Activated CD4-positive, alpha-beta T cell treated with anti-CD3 and anti-CD28 coated beads for 48 hours (primary cell): ENCODE data around the gene STK17B.
A peak's percentile ranks its signal among the peaks of the same experiment; 100 is the strongest.

Experiments
- DNase-seq: peaks from one replicate; pipeline ENCODE4 v3.0.0-alpha.2; 2020

Gene STK17B

DNA sequence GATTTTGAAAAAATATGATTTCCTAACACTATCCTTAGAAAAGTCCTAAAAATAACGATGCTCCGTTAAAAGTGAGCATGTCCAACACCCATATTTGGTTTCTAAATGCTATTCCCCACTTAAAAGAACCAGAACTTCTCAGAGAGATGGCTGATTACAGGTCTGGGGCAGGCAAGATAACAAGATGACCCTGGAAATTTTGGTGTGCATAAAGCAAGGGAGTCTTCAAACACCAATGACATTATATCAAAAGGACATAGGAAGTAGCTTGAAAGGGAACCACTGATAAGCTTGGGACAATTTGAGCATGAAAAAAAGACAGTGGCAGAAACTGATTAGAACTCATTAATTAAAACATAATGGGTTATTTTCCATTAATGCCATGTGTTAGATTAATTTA is 17.9 kb downstream of the STK17B start:
- no peak for DNase-seq

DNA sequence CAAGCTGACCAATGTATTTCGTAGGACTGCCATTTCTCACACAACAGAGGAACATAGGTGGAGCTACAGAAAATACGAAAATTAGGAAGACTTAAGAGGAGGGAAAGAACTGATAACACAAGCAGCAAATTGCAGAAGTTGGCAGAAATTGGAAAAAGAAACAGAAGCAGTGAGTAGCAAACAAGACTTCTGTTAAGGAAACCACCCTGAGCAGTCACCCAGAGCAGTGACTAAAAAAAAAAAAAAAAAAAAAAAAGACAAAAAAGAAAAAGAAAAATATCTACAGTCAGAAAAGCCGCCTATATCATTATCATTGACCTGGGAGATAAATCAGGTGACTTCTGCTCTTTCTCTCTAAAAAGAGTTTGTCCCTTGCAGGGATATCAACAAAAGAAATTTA is 21.4 kb downstream of the STK17B start:
- no peak for DNase-seq

DNA sequence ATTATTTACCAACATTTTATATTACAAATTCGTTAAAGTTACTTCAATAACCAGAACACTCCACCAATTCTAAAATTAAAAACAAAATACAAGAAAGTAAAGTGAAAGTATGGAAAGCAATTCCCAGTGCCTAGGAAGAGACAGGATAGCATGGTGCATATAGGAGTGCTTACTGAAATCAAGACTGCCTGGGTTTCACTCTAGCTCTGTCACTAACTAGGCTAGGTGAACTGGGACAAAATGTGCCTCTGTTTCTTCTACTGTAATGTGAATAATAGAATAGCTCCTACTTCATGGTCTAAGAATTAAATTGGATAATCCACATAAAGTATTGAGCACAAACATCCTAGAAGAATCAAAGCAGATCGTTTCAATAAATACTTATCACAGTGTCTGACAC is 22.6 kb downstream of the STK17B start:
- no peak for DNase-seq

DNA sequence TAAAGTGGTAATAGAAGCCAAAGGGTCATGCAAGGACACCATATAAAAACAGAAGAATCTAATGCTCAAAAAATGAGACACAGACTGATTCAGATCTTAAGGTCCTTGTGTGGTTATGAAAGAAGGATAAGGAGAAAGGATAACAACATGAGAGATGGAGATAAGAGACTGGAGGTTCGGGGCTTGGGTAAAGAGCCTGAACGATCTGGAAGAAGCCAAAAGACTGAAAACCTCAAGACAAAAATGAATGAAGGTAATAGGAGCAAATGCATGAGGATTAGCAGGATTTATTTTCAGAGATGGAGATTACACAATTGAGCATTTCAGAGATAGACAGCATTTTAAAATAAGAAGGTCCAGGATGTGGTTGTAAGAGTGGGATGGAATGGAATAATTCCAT is 26.1 kb downstream of the STK17B start:
- DNase-seq, result no peak

DNA sequence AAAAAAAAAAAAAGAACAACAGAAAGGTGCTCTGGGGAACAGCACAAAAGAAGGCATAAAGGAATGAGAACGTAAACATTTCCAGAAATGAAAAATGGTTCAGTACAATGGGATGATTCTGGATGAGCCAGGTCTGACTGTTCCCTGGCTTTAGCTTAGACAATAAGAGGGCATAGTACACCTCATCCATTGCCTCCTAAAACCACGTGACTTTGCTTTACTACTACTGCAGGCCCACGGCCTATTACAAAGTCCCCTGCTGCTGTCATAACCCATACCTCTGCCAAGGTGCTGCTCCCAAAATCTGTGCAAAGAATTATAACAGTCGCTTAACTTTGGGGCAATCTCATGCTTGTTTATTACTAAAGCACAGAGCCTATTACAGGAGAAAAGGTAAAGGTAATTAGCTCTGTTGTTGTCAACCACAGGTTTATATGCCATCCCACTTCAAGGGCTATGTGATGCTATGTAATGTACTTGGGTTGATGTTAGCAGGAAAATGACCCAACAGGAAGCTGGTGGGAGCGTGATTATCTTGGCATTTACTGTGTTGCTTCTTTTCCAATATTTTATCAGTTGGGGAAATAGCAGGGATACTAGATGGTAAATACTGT is 26.8 kb downstream of the STK17B start:
- no peak for DNase-seq

DNA sequence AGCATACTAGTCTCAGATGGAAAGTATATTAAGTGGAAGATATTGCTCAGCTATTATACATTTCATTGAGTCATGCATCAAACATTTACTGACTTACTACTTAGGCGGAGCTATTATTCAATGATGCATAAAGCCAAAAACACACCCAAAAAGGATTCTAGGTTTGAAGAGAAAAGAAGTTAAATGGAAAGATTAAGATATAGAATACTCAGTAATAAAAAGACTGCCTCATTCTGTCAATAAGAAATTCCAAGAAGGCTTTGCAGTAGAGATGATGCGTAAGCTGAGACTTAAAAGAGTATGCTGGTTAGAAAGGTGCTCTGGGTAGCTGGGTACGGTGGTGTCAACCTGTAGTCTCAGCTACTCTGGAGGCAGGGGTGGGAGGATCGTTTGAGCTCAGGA is 27.6 kb downstream of the STK17B start:
- DNase-seq, result no peak

DNA sequence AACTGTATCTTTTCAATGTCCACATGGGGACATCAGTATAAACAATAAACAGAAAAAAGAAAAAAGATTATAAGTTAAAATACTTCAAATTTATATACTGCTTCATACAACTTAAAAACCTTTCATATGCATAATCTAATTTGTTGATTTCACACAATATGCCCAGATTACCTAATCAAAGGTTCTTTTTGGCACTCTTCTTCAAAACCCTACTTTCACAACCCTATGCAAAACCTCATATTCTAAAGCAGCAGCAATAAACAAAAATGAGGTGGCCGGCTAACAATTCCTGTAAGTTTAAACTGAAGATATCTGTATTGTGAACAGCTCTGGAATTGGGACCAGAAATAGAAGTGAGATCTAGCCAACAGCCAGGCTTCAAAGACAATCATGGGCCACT is 28.6 kb downstream of the STK17B start:
- DNase-seq, result no peak

DNA sequence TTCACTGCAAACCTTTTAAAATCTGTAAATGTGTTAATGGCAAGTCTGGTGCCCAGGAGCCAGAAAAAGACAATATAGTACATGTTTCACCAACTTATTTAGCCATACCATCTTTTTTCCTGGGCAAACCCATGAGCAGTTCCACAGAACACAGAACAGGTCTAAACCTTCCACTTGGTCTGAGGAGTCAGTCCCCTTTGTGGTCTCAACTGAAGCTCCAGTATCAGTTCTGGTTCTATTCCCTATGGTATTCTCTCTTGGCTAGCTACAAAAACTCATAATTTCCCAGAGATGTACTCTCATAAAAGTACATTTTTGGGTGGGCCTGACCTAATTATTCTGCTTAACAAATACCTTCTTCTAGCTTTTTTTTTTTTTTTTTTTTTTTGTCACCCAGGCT is 31.2 kb downstream of the STK17B start:
- DNase-seq, result no peak

DNA sequence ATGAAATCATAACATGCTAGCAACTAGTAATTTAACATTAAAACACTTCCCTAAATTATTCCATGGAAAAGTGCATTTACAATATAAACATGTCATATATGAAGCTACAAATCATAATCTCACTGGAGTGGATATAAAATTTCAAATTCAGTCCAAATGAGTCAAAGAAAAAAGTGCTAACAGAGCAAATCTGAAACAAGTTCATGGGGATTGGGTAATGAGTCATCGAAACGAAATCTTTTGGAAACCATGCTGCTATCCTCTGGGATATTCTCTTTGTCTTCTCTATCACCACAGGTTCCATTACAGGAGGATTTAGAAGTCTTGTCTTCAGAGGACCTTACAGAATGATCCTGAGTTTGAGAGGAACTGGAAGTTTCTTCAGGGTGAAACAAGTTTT is 34.1 kb downstream of the STK17B start:
- no peak for DNase-seq

DNA sequence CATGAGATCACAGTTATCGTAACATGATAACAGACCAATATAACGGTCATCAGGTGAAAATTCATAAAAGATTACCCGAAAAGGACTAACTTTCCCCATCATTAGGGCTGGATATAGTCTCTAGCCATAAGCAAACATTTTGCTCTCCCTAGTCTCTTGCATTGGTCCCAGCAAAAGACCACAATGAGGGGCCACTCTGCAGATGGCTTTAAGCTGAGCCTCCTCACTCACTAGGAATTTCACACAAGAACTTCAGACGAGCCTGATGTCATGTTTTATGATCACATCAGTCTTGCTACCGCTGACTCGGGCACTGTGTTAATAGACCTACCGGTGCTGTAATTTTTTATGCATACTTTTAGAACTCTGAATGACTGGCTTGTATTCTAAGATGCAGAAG is 35.2 kb downstream of the STK17B start:
- no peak for DNase-seq

DNA sequence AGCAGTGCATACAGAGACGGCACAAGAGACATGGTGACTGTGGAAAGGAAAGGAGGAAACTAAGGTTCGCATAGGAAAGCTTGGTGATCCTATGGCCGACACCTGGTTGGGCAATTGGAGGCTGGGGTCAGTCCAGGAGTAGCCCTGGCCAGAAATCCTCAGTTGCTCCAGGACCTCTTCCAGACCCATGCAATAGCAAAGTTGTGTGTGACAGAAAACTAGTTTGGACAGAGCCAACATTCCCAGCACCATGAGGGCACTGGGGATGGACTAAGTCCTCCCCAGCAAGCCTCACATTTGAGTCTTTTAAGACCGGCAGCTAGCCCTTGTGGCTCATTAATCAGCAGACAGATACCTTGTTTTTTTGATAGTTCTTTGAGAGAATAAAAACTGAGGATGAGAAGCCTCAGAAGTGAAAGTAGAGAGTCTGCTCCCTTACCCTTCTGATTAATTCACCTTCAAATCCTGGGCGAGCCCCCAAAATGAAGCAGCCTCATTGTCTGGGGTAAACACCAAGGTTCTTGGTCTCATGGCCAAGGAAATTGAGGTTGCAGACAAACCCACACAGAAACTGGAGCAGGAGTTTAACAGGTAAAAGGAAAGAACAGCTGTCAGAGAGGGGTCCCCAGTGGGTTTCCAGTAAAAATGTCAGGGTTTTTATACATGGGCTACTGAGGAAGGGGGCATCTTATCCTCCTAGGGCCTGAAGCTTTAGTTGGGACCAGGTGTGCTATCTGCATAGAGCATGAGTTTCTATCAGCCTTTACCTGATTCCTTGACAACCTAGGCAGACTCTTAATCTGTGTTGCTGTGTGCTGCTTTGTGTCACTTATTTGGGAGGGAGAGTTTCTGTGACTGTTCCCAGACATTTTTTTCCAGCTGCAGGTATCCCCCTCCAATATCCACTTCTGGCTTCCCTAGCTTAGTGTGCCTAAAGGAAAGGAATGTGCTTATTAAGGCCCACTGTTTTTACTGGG is 39.1 kb downstream of the STK17B start:
- peak; percentile 75 for DNase-seq

DNA sequence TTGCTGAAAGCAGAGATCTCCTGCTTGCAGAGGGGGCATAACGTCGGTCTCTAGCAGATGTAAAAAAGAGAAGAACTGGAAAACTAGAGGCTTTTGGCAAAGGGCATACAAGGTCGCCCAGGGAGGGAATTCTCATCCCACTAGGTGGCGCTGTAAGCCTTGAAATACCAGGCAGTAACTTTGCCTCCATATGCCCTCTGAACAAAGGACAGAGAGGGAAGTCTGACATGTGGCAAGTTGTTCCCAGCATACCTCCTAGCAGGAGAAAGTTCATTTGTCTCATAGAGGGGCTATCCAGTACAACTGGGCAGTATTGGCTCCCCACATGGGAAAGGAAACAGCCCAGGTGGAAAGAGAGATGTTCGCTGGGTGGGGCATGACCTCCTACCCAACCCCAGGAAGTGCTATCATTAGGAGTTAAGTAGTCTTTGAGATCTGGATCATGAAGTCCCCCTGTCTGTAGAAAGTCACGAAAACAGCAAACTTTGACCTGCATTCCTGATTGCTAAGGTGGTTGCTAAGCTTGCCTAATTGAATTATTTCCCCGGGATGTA is 39.9 kb downstream of the STK17B start:
- DNase-seq, result peak; percentile 80

DNA sequence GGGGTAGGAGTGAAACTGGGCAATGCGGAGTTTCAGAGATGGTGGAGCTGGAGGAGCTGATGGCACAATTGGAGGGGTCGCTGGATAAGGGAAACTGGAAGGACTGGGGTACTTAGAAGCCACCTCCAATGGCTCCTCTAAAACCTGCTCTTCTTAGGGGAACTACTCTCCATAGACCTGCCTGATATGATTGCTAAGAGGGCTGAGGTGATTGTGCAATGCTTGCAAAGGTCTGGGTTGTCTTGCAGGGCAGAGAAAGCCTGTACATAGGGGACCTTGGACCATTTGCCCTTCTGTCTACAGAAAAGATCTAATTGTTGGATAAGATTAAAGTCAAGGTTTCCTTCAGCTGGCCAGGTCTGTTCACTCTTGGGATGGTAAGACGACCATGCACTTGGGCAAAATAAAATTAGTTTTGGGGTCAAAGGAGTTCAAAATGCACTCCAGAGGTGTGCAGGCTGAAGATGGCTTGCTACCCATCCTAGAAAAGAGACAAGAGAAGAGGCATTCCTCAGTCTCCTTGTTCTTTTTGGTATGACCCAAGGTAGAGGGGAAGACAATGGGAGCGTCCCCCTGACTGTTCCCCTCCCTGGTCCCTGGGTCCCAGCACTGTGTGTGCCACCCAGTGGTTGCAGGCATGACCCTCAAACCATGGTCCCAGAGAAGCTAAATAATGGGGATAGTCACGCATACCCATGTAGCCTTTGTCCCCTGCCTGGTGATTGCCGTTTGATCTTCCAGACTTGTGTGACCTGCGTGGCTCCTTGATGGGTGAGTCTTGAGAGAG is 41.1 kb downstream of the STK17B start:
- peak; percentile 46 for DNase-seq

DNA sequence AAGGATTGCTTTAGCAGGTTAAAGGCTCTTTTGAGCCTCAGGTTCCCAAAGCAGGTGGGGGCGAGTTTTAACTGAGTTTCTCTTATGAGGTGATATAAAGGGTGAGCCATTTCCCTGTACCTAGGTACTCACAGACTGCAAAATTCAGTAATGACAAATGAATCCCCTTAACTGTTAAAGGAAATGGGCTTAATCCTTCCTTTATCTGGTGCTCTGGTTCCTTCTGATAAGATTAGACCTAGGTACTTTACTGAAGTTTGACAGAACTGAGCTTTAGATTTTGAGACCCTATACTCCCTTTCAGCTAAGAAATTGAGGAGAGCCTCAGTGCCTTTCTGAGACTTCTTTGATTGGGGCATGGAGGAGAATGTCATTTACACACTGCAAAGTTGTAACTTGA is 42.6 kb downstream of the STK17B start:
- DNase-seq, result no peak

DNA sequence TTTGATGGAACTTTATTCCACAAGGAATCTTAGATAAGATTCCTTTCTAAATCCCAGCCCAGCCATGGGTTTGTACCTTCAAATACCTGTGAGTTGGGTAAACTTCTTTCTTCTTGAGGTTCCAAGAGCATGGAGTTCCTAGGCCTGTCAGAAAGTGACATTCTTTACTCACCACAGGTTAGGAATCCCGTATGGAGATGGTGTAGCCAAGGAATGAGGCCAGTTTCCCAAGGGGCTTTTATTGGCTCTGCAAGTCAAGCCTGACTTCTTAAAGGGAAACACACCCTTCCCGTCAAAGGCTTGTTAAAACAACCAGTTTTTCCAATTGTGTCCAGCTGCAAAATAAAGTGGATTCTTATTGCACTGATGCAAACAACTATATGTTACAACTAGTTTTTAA is 45.8 kb downstream of the STK17B start:
- no peak for DNase-seq

DNA sequence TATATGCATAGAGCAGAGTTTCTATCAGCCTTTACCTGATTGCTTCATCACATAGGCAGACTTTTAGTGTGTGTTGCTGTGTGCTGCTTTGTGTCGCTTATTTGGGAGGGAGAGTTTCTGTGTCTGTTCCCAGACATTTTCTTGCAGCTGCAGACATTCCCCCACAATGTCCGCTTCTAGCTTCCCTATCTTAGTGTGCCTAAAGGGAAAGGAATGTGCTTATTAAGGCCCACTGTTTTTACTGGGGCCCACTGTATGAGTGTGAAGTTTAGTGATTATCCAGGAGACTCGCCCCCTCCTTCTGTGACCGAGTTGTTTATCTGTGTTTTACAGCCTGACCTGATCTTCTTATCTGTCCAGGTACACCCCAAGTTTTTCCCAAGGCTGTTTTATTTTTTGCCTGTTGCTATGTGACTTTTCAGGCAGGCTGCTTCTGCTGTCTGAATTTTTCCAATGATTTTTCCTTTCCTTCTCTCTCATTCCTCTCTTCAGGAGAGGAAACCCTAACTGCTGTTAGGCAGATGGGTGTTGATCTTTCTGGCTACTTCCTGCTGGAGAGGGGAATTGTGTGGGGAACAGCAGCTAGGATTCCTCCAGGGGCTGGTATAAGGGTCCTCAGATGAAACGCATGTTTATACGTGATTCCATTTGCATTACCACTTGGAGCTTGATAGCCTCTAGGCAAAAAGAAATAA is 47.6 kb downstream of the STK17B start:
- no peak for DNase-seq

DNA sequence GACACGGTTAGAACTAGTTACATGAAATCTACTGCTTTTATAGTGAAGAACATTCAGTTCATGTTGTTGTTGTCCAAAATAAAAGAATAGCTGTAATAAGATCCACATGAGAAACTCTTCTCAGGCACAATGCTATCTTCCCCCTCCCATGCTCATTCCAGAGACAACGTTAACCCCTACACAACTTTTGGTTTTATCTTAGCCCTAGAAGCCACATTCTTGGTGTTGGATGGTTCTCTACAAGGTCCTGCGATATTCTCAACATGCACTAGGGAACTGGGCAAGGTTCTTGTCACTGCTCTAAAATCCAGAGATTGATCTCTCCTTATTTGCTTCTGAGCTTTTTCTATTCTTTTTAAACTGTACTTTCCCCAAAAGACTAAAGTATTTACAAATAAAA is 51.5 kb downstream of the STK17B start:
- DNase-seq, result no peak

DNA sequence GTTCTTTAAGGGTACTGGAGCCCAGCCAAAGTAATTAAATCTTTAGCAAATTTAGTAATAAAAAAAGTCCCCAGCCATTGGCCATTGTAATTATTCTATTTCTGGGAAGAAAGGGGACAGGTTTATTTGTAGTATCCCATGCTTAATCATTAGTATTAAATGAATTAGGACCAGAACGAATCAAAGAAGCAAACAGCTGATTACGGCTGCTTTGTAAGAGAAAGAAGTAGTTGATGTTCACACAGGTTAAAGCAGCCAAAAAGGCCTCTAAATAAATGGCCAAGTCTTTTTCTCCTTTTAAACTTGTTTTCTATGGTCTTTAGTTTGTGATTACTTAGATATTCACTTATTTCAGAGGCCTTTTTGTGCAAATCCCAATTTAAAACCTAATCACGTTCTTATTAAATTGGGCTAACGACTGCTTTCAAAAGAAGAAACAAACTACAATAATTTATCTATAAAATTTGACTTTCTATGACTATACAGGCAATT is 54.1 kb downstream of the STK17B start:
- DNase-seq, result no peak

DNA sequence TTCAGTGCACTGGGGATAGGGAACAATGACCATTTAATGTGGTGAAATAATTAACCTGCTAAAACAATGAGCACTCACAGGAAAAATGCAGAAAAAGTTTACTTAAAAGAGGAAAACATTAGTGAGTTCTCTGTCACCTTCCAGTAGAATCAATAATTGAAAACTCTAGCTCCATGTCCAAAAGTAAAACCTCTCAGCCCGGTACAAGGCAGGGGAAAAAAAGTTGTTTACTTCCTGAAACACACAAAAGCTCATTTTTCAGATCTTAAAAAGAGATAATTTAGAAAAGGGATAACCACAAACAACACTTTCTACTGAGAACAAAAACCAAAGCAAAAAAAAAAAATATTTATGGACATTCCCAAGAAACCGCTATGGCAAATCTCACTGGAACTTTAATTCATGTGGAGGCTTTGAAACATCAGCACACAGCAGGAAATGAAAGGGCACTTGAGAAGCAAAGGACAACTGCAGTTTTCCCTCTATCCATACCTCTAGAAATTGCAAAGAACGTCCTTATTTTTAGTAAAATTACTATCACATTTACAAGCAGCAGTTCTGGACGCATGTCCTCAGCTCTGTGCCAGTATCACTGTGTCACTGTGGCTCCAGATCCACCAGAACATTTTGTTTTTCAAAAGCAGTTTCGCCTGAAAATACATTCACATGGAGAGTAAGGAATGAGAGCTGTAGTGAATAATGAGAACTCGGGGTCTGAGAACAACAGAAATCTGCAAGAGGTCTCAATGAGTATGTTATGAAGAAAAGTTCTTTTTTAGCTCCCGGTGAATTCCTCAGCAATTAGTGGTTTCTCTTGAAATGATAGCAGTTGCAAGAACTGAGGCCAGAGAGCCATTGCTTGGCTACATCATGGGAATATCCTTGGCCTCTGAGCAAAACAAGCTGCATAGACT is 58.1 kb downstream of the STK17B start:
- no peak for DNase-seq

DNA sequence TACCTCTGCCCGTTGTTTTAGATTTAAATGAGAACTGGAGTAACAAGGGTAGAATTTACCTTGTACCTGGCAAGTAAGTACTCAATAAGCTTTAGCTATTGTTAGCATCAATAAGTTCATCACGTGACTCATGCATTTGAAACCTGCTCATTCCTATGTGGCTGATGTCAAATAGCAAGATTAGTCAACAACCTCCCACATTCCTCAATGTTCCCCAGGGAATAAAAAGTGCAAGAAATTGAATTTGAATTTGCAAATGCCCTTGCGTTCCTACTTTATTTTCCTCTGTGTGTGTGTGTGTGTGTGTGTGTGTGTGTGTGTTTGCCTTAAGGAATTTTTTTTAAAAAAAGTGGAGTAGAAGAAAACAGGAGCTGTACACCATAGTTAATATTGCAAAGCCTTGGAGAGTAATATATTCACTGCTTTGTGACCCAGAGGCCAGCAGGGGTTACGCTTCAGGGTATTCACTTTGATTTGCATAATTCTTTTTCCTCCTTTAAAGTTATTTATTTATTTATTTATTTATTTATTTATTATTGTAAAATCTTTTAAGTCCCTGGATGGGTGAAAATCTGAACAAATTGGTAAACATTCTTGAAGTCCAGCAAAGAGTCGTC is 58.9 kb downstream of the STK17B start:
- no peak for DNase-seq

DNA sequence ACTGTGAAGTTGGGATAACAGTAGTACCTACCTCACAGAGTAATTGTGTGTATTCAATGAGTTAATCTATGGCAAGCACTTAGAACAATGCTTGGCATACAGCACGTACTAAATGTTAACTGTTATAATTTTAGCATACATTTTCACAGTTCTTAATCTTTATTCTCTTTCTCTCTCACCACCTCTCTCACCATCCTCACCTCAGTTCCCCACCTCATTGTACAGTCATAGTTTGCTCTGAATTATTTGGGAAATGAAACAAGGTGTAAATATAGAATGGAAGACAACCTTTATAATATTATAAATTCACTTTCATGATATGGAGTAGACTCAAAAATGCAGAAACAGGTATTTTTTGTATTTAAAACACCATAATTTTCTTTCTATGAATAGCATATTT is 62.8 kb downstream of the STK17B start:
- DNase-seq, result no peak
